ENCODE data around the gene EOLA1.
"Not testable (repeated sequence)": the region's sequence is repeated elsewhere in the genome, so short reads cannot be mapped to it uniquely, and the experiment has no call there.

The EOLA1 gene

GRCh38 chrX:149587359-149587758 is 46.5 kb downstream of the EOLA1 start, which contains the start of gene MAGEA9B:
MAGEA9B (minus strand) TSS chrX:149587459; CDS start chrX:149583179, 4,280 bp downstream.
- H3K27me3 Mint-ChIP-seq (ENCODE audit: low read depth); H3K4me1 Mint-ChIP-seq (ENCODE audit: low read depth); H3K4me3 Mint-ChIP-seq; H3K9me3 Mint-ChIP-seq; H3K27ac Mint-ChIP-seq; H3K36me3 Mint-ChIP-seq (ENCODE audit: low read depth): not testable (repeated sequence)

GRCh38 chrX:149590993-149591392 is 50.2 kb downstream of the EOLA1 start:
- H3K4me1 Mint-ChIP-seq (ENCODE audit: low read depth); H3K36me3 Mint-ChIP-seq (ENCODE audit: low read depth); H3K27me3 Mint-ChIP-seq (ENCODE audit: low read depth); H3K27ac Mint-ChIP-seq; H3K4me3 Mint-ChIP-seq; H3K9me3 Mint-ChIP-seq: not testable (repeated sequence)

GRCh38 chrX:149595214-149595613 is 54.4 kb downstream of the EOLA1 start, which contains the start of gene HSFX2:
HSFX2 (minus strand) TSS chrX:149595314; CDS start chrX:149594700, 614 bp downstream.
- not testable (repeated sequence) for H3K36me3 Mint-ChIP-seq (ENCODE audit: low read depth); H3K4me1 Mint-ChIP-seq (ENCODE audit: low read depth); H3K4me3 Mint-ChIP-seq; H3K27me3 Mint-ChIP-seq (ENCODE audit: low read depth); H3K9me3 Mint-ChIP-seq; H3K27ac Mint-ChIP-seq

GRCh38 chrX:149595943-149596342 is 55.1 kb downstream of the EOLA1 start:
- not testable (repeated sequence) for H3K36me3 Mint-ChIP-seq (ENCODE audit: low read depth); H3K27me3 Mint-ChIP-seq (ENCODE audit: low read depth); H3K9me3 Mint-ChIP-seq; H3K4me1 Mint-ChIP-seq (ENCODE audit: low read depth); H3K4me3 Mint-ChIP-seq; H3K27ac Mint-ChIP-seq

Data from T-helper 1 cell treated with Interleukin-12 subunit alpha and Interleukin-12 subunit beta and Interleukin-4 antibody, amounts not matched to agents 30 μg/mL and 1 μg/mL, for 36 hours (primary cell).